ENCODE measurements around the gene RSAD1. TPM values are rescaled to one million over a fixed set of nuclear protein-coding genes. Genes with fewer than 3 reads are reported as not detected.

RSAD1 gene
- total and polyA plus RNA-seq, 11 donors: 30.9 to 50.0 (median 42.8) TPM

- intact Hi-C loops (cut with DNase I): no loop called here
- TF ChIP-seq POLR2A (IDR thresholded peaks at IDR 0.05): no peak
- WGBS, 4 donors: 68 to 76% (median 70%) methylated on average over 10 to 13 of the region's 13 CpGs
- Histone ChIP-seq H3K27ac (peak overlapping the region in 1 of 12 donors; percentile 39), H3K36me3 (no peaks in the 10 kb centered on the region), H3K27me3 (no peaks in the 10 kb centered on the region), H3K9me3 (no peaks in the 10 kb centered on the region), H3K4me1 (peaks cover 0 to 22% (median 0%) of the 10 kb centered on the region in 12 donors), H3K4me3 (no peak overlapping the region)
- ATAC-seq (peak in 1 of 4 donors; percentile 47), DNase-seq (no peak)
Measured at GRCh38 chr17:50518384-50519023, 39.8 kb downstream of the RSAD1 start.

DNA sequence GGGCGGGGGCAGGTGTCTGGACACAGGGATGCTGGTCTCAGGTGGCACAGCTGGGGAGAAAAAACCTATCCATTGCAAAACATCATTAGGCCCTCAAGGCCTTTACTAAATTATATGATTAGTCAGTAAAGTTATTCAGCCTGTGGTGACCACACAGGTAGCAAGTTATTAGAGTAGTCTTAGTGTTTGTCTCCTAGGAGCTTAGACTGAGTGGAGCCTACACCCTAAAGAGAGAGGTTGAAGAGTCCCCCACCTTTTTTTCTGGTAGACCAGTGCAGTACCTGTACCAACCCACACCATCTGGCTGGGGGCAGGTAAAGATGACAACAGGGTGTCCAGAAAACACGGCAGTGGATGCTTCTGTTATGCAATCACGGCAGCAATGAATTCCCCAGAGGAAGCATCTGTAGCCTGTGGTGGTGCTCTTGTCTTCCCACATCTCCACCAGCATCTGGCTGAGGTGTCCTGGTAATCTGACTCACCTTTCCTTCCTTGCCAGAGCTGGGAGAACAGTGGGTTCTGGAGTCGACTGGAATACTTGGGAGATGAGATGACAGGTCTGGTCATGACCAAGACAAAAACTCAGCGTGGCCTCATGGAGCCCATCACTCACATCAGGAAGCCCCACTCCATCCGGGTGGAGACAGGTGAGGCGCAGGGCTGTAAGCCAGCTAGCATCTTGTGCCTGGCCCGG is 40.6 kb downstream of the RSAD1 start:
- no peak for TF ChIP-seq POLR2A (IDR thresholded peaks at IDR 0.05)
- TF ChIP-seq, protein P1, sequence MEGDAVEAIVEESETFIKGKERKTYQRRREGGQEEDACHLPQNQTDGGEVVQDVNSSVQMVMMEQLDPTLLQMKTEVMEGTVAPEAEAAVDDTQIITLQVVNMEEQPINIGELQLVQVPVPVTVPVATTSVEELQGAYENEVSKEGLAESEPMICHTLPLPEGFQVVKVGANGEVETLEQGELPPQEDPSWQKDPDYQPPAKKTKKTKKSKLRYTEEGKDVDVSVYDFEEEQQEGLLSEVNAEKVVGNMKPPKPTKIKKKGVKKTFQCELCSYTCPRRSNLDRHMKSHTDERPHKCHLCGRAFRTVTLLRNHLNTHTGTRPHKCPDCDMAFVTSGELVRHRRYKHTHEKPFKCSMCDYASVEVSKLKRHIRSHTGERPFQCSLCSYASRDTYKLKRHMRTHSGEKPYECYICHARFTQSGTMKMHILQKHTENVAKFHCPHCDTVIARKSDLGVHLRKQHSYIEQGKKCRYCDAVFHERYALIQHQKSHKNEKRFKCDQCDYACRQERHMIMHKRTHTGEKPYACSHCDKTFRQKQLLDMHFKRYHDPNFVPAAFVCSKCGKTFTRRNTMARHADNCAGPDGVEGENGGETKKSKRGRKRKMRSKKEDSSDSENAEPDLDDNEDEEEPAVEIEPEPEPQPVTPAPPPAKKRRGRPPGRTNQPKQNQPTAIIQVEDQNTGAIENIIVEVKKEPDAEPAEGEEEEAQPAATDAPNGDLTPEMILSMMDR (IDR thresholded peaks at IDR 0.05): no peak
- ATAC-seq: no peak
- WGBS, 4 donors: 85 to 93% (median 90%) methylated on average over 8 of the region's 8 CpGs

DNA sequence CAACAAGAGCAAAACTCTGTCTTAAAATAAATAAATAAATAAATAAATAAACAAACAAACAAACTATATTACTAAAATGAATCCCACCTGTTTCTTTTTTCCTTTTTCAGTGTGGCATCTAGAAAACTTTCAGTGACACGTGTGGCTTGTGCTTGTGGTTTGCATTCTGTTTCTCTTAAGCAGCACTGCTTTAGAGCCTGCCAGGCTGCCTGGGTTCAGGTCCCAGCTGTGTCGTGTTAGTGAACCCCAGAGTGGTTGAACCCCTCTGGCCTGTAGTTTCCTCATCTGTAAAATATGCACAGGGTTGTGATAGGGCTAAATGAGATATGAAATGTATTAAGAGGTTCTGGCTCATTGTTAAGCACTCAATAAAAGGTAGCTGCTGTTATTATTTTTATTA is 41.8 kb downstream of the RSAD1 start:
- no peak for ATAC-seq
- intact Hi-C loops (cut with DNase I): no loop called here
- no peak for TF ChIP-seq POLR2A (IDR thresholded peaks at IDR 0.05)
- TF ChIP-seq, protein P1 (IDR thresholded peaks at IDR 0.05): no peak
- H3K4me1 ChIP-seq: peaks cover 0 to 14% (median 0%) of the 10 kb centered on the region in 12 donors
- H3K36me3 ChIP-seq: no peaks in the 10 kb centered on the region
- H3K4me3 ChIP-seq: no peak overlapping the region
- 87 to 95% (median 92%) methylated on average over 2 of the region's 2 CpGs for WGBS, 4 donors
- no peak overlapping the region for H3K27ac ChIP-seq
- no peak for DNase-seq
- H3K27me3 ChIP-seq: no peaks in the 10 kb centered on the region
- no peaks in the 10 kb centered on the region for H3K9me3 ChIP-seq

More for the DNA sequence above, 40.6 kb downstream of the RSAD1 start:
- H3K4me1 ChIP-seq: peaks cover 0 to 22% (median 0%) of the 10 kb centered on the region in 12 donors
- no peak overlapping the region for H3K27ac ChIP-seq
- H3K27me3 ChIP-seq: no peaks in the 10 kb centered on the region
- no peaks in the 10 kb centered on the region for H3K36me3 ChIP-seq
- H3K4me3 ChIP-seq: no peak overlapping the region
- DNase-seq: no peak
- intact Hi-C loops (cut with DNase I): no loop called here
- no peaks in the 10 kb centered on the region for H3K9me3 ChIP-seq

GRCh38 chr17:50521514-50521913 is 42.9 kb downstream of the RSAD1 start:
- H3K27me3 ChIP-seq: no peaks in the 10 kb centered on the region
- ATAC-seq (no peak), DNase-seq (no peak)
- TF ChIP-seq, protein P1 (IDR thresholded peaks at IDR 0.05): no peak
- no peak for TF ChIP-seq POLR2A (IDR thresholded peaks at IDR 0.05)
- no peaks in the 10 kb centered on the region for H3K9me3 ChIP-seq
- peaks cover 0 to 9% (median 0%) of the 10 kb centered on the region in 12 donors for H3K4me1 ChIP-seq
- H3K36me3 ChIP-seq: no peaks in the 10 kb centered on the region
- WGBS, 4 donors: 68 to 88% (median 76%) methylated on average over 2 of the region's 2 CpGs
- intact Hi-C loops (cut with DNase I): no loop called here
- H3K4me3 ChIP-seq: no peak overlapping the region
- no peak overlapping the region for H3K27ac ChIP-seq

Data from heart left ventricle (tissue), 16 donors.